Measurements from ENCODE around the gene GAS2. TPM values are rescaled to one million over a fixed set of nuclear protein-coding genes. Genes with fewer than 3 reads are reported as not detected.
A peak's percentile ranks its signal among the peaks of the same experiment; 100 is the strongest.

Gene GAS2
- total and polyA plus RNA-seq, 9 of the 15 experiments (the other 6 are each of a cell fraction or from before 2014, with no cell fraction given), result 0.77 to 1.9 (median 1.1) TPM

DNA sequence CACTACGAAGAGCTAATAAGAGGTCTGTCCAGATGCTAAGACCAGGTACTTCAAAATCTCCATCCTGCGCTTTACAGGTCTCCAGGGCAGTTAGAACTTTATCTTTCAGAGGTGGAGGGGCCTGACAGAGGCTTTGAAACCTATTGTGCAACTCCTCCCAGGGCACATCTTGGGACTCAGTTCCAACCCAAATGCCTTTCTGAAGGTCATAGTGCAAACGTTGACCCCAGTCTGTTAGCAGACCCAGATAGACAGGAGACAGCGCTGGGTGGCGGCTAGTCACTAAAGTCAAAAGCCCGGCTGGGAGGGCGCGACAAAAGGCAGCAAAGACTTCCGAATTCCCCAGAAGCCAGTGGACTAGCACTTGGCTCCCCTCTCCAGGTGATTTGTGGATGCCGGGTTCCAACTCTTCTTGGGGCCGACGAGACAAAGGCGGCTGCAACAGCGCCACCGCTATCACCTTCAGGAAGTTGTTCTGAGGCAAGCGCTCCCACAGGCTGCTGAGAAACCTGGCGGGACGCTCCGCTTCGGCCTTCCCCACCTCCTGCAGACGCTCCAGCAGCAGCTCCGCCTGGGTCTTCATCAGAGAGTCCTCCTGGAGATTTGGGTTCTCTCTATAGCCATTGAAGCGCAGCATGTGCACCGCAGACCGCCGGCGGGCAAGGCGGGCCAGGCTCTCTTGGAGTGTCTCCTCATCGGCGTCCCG, 41.5 kb upstream of the GAS2 start (continued):
- TF ChIP-seq, protein P1, sequence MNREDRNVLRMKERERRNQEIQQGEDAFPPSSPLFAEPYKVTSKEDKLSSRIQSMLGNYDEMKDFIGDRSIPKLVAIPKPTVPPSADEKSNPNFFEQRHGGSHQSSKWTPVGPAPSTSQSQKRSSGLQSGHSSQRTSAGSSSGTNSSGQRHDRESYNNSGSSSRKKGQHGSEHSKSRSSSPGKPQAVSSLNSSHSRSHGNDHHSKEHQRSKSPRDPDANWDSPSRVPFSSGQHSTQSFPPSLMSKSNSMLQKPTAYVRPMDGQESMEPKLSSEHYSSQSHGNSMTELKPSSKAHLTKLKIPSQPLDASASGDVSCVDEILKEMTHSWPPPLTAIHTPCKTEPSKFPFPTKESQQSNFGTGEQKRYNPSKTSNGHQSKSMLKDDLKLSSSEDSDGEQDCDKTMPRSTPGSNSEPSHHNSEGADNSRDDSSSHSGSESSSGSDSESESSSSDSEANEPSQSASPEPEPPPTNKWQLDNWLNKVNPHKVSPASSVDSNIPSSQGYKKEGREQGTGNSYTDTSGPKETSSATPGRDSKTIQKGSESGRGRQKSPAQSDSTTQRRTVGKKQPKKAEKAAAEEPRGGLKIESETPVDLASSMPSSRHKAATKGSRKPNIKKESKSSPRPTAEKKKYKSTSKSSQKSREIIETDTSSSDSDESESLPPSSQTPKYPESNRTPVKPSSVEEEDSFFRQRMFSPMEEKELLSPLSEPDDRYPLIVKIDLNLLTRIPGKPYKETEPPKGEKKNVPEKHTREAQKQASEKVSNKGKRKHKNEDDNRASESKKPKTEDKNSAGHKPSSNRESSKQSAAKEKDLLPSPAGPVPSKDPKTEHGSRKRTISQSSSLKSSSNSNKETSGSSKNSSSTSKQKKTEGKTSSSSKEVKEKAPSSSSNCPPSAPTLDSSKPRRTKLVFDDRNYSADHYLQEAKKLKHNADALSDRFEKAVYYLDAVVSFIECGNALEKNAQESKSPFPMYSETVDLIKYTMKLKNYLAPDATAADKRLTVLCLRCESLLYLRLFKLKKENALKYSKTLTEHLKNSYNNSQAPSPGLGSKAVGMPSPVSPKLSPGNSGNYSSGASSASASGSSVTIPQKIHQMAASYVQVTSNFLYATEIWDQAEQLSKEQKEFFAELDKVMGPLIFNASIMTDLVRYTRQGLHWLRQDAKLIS (CRISPR knock-in tag; IDR thresholded peaks at IDR 0.05), result peak; percentile 69; the same call in 1 of the 2 replicates
- TF ChIP-seq JUND (IDR thresholded peaks at IDR 0.05; ENCODE audit: borderline replicate concordance, low read depth, low read length), result 0 out of 2 replicates have a peak, but pooled peaks have one; percentile 10
- TF ChIP-seq JUND (tag; IDR thresholded peaks at IDR 0.05; ENCODE audit: borderline replicate concordance, low read depth, low read length), result no peak
- no peak for TF ChIP-seq POLR2H (tag; IDR thresholded peaks at IDR 0.05; ENCODE audit: low read depth)
- no peak for TF ChIP-seq ZNF324 (CRISPR knock-in tag; IDR thresholded peaks at IDR 0.05)
- no peak for TF ChIP-seq IRF2 (CRISPR knock-in tag; IDR thresholded peaks at IDR 0.05)
- TF ChIP-seq SMARCA4 (IDR thresholded peaks at IDR 0.05), result peak; percentile 38; the same call in 1 of the 2 replicates
- no peak for TF ChIP-seq CCNT2 (IDR thresholded peaks at IDR 0.05; ENCODE audit: borderline replicate concordance, extremely low read depth, insufficient read length, low read depth, low read length)
- TF ChIP-seq, protein P2, sequence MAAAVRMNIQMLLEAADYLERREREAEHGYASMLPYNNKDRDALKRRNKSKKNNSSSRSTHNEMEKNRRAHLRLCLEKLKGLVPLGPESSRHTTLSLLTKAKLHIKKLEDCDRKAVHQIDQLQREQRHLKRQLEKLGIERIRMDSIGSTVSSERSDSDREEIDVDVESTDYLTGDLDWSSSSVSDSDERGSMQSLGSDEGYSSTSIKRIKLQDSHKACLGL (CRISPR knock-in tag; IDR thresholded peaks at IDR 0.05; ENCODE audit: borderline replicate concordance, poor library complexity, severe bottlenecking), result no peak
- TF ChIP-seq GTF2F1 (IDR thresholded peaks at IDR 0.05; ENCODE audit: low read depth, low read length), result no peak
- TF ChIP-seq SMC3 (conservative IDR thresholded peaks at IDR 0.05; ENCODE audit: insufficient read depth, low read depth, low read length), result no peak
- TF ChIP-seq ZNF3 (CRISPR knock-in tag; IDR thresholded peaks at IDR 0.05), result no peak
- TF ChIP-seq, protein P3, sequence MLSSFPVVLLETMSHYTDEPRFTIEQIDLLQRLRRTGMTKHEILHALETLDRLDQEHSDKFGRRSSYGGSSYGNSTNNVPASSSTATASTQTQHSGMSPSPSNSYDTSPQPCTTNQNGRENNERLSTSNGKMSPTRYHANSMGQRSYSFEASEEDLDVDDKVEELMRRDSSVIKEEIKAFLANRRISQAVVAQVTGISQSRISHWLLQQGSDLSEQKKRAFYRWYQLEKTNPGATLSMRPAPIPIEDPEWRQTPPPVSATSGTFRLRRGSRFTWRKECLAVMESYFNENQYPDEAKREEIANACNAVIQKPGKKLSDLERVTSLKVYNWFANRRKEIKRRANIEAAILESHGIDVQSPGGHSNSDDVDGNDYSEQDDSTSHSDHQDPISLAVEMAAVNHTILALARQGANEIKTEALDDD (IDR thresholded peaks at IDR 0.05), result no peak
- TF ChIP-seq EP300 (IDR thresholded peaks at IDR 0.05; ENCODE audit: low read length), result no peak
- TF ChIP-seq, protein P4, sequence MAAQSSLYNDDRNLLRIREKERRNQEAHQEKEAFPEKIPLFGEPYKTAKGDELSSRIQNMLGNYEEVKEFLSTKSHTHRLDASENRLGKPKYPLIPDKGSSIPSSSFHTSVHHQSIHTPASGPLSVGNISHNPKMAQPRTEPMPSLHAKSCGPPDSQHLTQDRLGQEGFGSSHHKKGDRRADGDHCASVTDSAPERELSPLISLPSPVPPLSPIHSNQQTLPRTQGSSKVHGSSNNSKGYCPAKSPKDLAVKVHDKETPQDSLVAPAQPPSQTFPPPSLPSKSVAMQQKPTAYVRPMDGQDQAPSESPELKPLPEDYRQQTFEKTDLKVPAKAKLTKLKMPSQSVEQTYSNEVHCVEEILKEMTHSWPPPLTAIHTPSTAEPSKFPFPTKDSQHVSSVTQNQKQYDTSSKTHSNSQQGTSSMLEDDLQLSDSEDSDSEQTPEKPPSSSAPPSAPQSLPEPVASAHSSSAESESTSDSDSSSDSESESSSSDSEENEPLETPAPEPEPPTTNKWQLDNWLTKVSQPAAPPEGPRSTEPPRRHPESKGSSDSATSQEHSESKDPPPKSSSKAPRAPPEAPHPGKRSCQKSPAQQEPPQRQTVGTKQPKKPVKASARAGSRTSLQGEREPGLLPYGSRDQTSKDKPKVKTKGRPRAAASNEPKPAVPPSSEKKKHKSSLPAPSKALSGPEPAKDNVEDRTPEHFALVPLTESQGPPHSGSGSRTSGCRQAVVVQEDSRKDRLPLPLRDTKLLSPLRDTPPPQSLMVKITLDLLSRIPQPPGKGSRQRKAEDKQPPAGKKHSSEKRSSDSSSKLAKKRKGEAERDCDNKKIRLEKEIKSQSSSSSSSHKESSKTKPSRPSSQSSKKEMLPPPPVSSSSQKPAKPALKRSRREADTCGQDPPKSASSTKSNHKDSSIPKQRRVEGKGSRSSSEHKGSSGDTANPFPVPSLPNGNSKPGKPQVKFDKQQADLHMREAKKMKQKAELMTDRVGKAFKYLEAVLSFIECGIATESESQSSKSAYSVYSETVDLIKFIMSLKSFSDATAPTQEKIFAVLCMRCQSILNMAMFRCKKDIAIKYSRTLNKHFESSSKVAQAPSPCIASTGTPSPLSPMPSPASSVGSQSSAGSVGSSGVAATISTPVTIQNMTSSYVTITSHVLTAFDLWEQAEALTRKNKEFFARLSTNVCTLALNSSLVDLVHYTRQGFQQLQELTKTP (IDR thresholded peaks at IDR 0.05; ENCODE audit: low read depth in 1 of 2, partially characterized antibody in 2 of 2), result no peak
- TF ChIP-seq LEF1 (IDR thresholded peaks at IDR 0.05), result no peak
- no peak for TF ChIP-seq ZNF165 (CRISPR knock-in tag; IDR thresholded peaks at IDR 0.05; ENCODE audit: borderline replicate concordance)
- TF ChIP-seq CSDE1 (IDR thresholded peaks at IDR 0.05), result no peak

Data from K562 (cell line).